NB4 (cell line): ENCODE results near the gene ADAMTS2.

ENCODE experiments used
- TF ChIP-seq, protein P1 (sequence below): IDR thresholded peaks from one replicate; pipeline ENCODE4 v1.5.1; 2012; ENCODE audit warnings: low read depth, low read length
- TF ChIP-seq, protein P2 (sequence below): IDR thresholded peaks from 2 replicates; pipeline ENCODE4 v1.6.1; 2011; ENCODE audit warnings: low read depth, low read length

DNA sequence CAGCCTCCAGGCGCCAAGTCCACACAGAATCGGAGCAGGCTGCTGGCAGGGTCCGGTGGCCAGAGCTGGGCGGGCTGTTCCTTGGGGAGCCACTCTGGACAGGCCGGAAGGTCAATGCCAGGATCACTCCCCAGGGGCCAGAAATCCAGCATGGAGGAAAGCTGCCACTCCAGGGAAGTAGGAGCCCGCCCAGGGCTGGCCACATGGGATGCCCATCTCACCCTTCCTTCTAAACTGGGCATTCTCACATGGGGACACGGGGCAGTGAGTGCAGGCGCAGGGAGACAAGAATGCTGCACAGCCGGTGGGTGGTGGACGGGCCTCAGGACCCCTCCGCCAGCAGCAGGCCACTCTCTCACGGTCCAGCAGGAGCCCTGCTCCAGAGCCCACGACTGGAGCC, 58.2 kb downstream of the ADAMTS2 start:
- TF ChIP-seq, protein P1, sequence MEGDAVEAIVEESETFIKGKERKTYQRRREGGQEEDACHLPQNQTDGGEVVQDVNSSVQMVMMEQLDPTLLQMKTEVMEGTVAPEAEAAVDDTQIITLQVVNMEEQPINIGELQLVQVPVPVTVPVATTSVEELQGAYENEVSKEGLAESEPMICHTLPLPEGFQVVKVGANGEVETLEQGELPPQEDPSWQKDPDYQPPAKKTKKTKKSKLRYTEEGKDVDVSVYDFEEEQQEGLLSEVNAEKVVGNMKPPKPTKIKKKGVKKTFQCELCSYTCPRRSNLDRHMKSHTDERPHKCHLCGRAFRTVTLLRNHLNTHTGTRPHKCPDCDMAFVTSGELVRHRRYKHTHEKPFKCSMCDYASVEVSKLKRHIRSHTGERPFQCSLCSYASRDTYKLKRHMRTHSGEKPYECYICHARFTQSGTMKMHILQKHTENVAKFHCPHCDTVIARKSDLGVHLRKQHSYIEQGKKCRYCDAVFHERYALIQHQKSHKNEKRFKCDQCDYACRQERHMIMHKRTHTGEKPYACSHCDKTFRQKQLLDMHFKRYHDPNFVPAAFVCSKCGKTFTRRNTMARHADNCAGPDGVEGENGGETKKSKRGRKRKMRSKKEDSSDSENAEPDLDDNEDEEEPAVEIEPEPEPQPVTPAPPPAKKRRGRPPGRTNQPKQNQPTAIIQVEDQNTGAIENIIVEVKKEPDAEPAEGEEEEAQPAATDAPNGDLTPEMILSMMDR: no peak
- TF ChIP-seq, protein P2, sequence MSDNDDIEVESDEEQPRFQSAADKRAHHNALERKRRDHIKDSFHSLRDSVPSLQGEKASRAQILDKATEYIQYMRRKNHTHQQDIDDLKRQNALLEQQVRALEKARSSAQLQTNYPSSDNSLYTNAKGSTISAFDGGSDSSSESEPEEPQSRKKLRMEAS: no peak
